OCI-LY3 (cell line): ENCODE measurements around the gene ZDHHC14.

Experiments
- H2AFZ ChIP-seq: fragments of 200-600, 300-600 bp; shearing (Covaris generic); 2 replicates; pipeline ENCODE4 v1.6.0; 2014; ENCODE audit warnings: antibody characterized with exemption, low read depth, low read length
- H3K27ac ChIP-seq: fragments of 200-600, 300-600 bp; sonication (generic); 2 replicates; pipeline ENCODE4 v1.5.1; 2014; ENCODE audit warnings: mild to moderate bottlenecking, low read length, moderate library complexity, mixed read lengths
- H3K27me3 ChIP-seq: fragments of 200-600, 300-600 bp; sonication (generic); 2 replicates; pipeline ENCODE4 v1.6.1; 2014; ENCODE audit warnings: low read depth, low read length, mixed read lengths
- H3K36me3 ChIP-seq: fragments of 200-600, 300-600 bp; sonication (generic); replicated peaks from 2 replicates; pipeline ENCODE3; 2014; ENCODE audit warnings: low read depth, low read length, mixed read lengths
- H3K4me1 ChIP-seq: fragments of 300-600, 200-600 bp; sonication (generic); 2 replicates; pipeline ENCODE4 v1.6.1; 2014; ENCODE audit warnings: low read length, mixed read lengths
- H3K4me2 ChIP-seq: fragments of 200-600, 300-600 bp; sonication (generic); 2 replicates; pipeline ENCODE4 v1.6.1; 2014; ENCODE audit warnings: low read length, mixed read lengths
- H3K4me3 ChIP-seq: fragments of 300-600, 200-600 bp; sonication (generic); 2 replicates; pipeline ENCODE4 v1.5.1; 2014; ENCODE audit warnings: antibody characterized with exemption, mild to moderate bottlenecking, low read length, moderate library complexity
- H3K79me2 ChIP-seq: fragments of 300-600, 200-600 bp; shearing (Covaris generic); 2 replicates; pipeline ENCODE4 v1.6.1; 2014; ENCODE audit warnings: mild to moderate bottlenecking, low read length, mixed read lengths
- H3K9ac ChIP-seq: fragments of 300-600, 200-600 bp; shearing (Covaris generic); 2 replicates; pipeline ENCODE4 v1.6.0; 2014; ENCODE audit warnings: mild to moderate bottlenecking, low read length, moderate library complexity
- H3K9me3 ChIP-seq: fragments of 200-600, 300-600 bp; shearing (Covaris generic); 2 replicates; pipeline ENCODE4 v1.6.1; 2014; ENCODE audit warnings: low read length, mixed read lengths; ENCODE audit not compliant: insufficient read depth
- H4K20me1 ChIP-seq: fragments of 200-600, 300-600 bp; sonication (generic); 2 replicates; pipeline ENCODE4 v1.6.1; 2016; ENCODE audit warnings: low read length, mixed read lengths; ENCODE audit not compliant: insufficient read depth
- EZH2phosphoT487 ChIP-seq: fragments of 200-600 bp; shearing (Covaris generic); IDR thresholded peaks from 2 replicates; pipeline ENCODE4 v1.6.1; 2018; ENCODE audit warnings: antibody characterized with exemption, mixed run types, low read depth
- TF ChIP-seq, protein P1 (sequence below): fragments of 200-600, 300-600 bp; sonication (generic); IDR thresholded peaks from 2 replicates; pipeline ENCODE4 v1.5.1; 2014; ENCODE audit warnings: antibody characterized with exemption, low read length, low read depth

ZDHHC14 gene

DNA sequence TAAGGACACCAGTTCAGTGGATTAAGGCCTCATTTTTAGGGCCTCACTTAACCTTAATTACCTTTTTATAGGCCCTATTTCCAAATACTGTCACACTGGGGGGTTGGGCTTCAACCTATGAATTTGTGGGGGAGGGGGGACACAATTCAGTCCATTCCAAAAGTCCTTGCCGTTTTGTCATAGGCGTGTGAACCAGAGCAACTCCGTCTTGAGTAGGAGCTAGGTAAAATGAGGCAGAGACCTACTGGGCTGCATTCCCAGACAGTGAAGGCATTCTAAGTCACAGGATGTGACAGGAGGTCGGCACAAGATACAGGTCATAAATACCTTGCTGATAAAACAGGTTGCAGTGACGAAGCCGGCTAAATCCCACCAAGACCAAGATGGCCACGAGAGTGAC is 328.6 kb downstream of the ZDHHC14 start:
- Histone ChIP-seq H3K9me3 (no peaks in the 10 kb centered on the region), H3K27me3 (no peaks in the 10 kb centered on the region), H3K4me2 (no peak overlapping the region), H3K9ac (no peak overlapping the region), H4K20me1 (no peaks in the 10 kb centered on the region), H3K79me2 (no peaks in the 10 kb centered on the region), H3K36me3 (no peaks in the 10 kb centered on the region), H3K4me1 (no peaks in the 10 kb centered on the region), H2AFZ (no peak overlapping the region), H3K27ac (no peak overlapping the region), H3K4me3 (no peak overlapping the region)
- TF ChIP-seq, protein P1, sequence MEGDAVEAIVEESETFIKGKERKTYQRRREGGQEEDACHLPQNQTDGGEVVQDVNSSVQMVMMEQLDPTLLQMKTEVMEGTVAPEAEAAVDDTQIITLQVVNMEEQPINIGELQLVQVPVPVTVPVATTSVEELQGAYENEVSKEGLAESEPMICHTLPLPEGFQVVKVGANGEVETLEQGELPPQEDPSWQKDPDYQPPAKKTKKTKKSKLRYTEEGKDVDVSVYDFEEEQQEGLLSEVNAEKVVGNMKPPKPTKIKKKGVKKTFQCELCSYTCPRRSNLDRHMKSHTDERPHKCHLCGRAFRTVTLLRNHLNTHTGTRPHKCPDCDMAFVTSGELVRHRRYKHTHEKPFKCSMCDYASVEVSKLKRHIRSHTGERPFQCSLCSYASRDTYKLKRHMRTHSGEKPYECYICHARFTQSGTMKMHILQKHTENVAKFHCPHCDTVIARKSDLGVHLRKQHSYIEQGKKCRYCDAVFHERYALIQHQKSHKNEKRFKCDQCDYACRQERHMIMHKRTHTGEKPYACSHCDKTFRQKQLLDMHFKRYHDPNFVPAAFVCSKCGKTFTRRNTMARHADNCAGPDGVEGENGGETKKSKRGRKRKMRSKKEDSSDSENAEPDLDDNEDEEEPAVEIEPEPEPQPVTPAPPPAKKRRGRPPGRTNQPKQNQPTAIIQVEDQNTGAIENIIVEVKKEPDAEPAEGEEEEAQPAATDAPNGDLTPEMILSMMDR, result no peak
- TF ChIP-seq EZH2phosphoT487, result no peak

DNA sequence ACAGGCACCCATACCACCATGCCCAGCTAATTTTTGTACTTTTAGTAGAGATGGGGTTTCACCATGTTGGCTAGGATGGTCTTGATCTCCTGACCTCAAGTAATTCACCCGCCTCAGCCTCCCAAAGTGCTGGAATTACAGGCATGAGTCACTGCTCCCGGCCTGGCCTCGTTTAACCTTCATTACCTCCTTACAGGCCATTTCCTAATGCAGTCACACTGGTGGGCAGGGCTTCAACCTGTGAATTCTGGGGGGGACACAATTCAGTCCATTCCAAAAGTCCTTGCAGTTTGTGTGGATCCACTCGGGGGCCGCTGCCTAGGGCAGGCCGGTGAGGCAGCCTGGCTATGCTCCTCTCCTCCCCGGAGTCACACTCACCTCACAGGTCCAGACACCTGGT is 329.6 kb downstream of the ZDHHC14 start:
- no peaks in the 10 kb centered on the region for H3K4me1 ChIP-seq
- H4K20me1 ChIP-seq, result no peaks in the 10 kb centered on the region
- H3K36me3 ChIP-seq, result no peaks in the 10 kb centered on the region
- no peak overlapping the region for H2AFZ ChIP-seq
- peaks cover under 1% of the 10 kb centered on the region; the same call in 1 of the 2 replicates for H3K27me3 ChIP-seq
- no peaks in the 10 kb centered on the region for H3K9me3 ChIP-seq
- H3K9ac ChIP-seq, result no peak overlapping the region
- H3K79me2 ChIP-seq, result no peaks in the 10 kb centered on the region
- no peak overlapping the region for H3K27ac ChIP-seq
- no peak overlapping the region for H3K4me3 ChIP-seq
- TF ChIP-seq, protein P1, result no peak
- TF ChIP-seq EZH2phosphoT487, result no peak
- no peak overlapping the region for H3K4me2 ChIP-seq

DNA sequence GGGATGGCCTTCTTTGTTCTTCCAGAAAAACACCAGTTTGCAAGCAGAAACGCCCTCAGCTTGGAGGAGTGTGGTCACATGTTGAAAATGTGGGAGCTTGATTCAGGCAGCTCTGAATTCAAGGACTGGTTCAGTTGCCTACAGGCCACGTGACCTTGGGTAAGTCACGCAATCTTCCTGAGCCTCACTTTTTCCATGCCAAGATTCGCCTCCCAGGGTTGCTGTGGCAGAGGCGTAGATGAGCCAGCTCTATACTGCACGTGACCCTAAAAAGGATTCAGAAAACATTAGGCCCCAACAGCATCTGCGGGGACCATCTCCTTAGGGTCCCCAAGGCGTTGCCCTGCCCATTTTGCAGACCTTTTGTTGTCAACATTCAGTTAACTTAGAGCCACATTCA is 330.1 kb downstream of the ZDHHC14 start:
- Histone ChIP-seq H3K9me3 (no peaks in the 10 kb centered on the region), H3K9ac (no peak overlapping the region), H3K4me3 (no peak overlapping the region), H2AFZ (no peak overlapping the region), H3K27me3 (peaks cover 5% of the 10 kb centered on the region), H3K36me3 (no peaks in the 10 kb centered on the region), H4K20me1 (no peaks in the 10 kb centered on the region), H3K79me2 (no peaks in the 10 kb centered on the region), H3K4me1 (no peaks in the 10 kb centered on the region), H3K27ac (no peak overlapping the region), H3K4me2 (no peak overlapping the region)
- TF ChIP-seq EZH2phosphoT487, result no peak
- TF ChIP-seq, protein P1, result no peak

DNA sequence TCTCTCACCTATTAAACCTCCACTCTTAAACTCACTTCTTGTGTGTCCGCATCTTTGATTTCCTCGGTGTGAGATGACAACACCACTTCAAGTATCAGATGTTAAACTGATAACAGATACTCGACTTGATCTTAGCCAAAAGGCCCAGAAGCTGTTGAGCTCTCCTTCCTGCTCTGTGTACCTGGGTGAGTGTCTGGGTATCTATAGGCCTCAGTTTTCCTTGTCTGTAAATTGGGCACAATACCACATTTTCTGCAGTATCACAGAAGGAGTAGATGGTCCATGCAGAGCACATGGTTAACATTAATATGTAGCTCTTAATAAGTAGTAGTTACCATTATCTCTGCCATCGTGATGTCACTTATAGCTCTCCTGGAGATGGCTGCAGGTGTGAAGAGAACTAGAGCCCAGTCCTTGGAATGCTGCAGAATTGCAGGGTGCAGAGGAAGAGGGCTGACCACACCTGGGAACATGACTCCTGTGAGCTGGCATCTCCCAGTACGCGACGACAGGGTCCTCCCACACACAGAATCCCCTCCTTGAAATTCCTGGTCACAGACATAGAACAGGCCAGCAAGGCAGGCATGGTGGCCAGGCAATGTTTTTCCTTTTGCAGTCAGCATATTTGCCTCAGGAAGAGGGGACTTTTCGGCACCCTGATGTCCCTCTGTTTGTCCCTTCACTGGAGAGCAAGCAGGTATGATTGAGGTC is 331.8 kb downstream of the ZDHHC14 start:
- H3K4me3 ChIP-seq, result no peak overlapping the region
- no peak overlapping the region for H2AFZ ChIP-seq
- peaks cover 12% of the 10 kb centered on the region for H3K27me3 ChIP-seq
- no peak overlapping the region for H3K27ac ChIP-seq
- no peaks in the 10 kb centered on the region for H3K9me3 ChIP-seq
- H3K36me3 ChIP-seq, result no peaks in the 10 kb centered on the region
- no peak overlapping the region for H3K4me2 ChIP-seq
- TF ChIP-seq, protein P1, result no peak
- TF ChIP-seq EZH2phosphoT487, result no peak
- H3K9ac ChIP-seq, result no peak overlapping the region
- no peaks in the 10 kb centered on the region for H4K20me1 ChIP-seq
- H3K4me1 ChIP-seq, result no peaks in the 10 kb centered on the region
- no peaks in the 10 kb centered on the region for H3K79me2 ChIP-seq
